Lung microvascular endothelial cell (primary cell): ENCODE results near the gene POMGNT1. TPM values are rescaled to one million over a fixed set of nuclear protein-coding genes. Genes with fewer than 3 reads are reported as not detected.
"Not testable (repeated sequence)": the region's sequence is repeated elsewhere in the genome, so short reads cannot be mapped to it uniquely, and the experiment has no call there.

Experiments used
- DNase-seq, 2 donors: peaks; one replicate each; pipeline versions ENCODE4 v3.0.0 to v3.0.0-alpha.2; 2010; ENCODE audit warnings: low read depth in 2 of 2
- total RNA-seq: library from RNA; depleted of rRNA; stranded (reverse); fragments of >200 nt; gene quantifications from 2 replicates; pipeline ENCODE4 v1.2.1, GENCODE V29; 2014

POMGNT1 gene
- 24.6 and 40.5 TPM in 2 replicates for total RNA-seq

DNA sequence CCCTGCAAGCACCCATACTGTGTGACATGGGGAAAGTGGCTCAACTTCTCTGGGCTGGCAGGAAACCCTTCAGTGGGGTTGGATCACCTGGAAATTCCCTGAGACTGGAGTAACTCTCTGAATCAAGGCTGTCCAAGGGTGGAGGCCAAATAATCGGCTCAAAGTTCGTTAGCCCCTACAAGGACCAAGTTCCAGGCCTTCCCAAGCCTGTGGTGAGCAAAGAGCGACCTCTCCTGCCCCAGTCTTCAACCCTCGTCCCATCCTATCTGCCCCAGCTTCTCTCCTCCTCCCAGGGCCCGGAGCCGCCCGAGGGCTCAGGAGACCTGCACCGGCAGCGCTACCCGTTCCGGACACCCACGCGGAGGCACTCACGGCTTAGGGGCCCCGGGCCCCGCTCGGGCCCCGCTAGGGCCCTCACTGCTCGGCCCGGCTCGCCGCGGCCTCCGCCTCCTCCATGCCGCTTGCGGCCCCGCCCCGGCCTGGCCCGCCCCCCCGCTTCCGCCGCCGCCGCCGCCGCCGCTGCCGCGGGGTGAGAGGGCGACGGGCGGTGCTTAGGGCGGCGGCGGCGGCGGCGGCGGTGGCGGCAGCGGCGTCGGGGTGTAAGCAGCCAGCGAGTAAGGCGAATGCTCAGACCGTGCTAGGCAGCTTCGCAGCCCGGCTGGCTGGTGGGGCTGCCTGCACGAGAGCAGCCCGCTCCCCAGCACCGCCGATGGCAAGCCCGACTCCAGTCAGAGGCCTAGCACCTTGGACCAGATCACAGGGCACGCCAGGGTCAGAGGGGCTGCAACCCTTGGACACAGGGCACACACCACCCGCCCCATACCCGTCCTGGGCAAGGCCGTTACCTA lies at the start of gene POMGNT1:
POMGNT1 (minus strand) TSS at position 471 of the 848 bp plus-strand sequence. CDS start 613 bp downstream, outside the sequence.
- DNase-seq, result peak; percentile 61 to 68

DNA sequence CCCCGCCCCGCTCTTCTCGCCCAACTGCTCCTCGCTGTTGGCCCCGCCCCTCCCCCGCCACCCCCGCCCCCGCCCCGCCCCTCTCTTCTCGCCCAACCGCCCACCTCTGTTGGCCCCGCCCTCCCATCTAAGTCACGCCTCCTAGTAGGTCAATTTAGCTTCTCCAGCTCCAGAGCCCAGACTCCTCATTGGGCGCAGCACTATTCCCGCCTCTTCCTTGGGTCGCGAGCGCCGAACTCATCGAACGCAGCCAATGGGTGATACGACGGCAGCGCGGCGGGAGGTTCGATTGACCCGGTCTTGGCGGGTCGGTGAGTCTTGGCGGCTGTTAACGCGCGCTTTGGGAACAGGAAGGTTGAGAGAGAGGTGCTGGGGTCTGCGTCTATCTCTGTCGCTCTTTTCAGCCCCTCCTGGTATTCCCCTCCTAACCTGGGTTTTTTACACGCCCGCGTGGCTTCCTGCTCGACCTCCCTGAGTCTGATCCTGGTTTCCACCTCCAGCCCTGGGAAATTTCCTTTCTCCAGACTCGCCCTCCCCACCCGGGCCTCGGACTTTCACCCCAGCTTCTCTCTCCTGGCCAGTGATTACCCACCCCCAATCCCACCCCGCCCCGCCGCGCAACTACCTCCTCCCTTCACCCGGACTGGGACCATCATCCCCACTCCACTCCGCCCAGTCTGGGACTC lies 49.3 kb upstream of the POMGNT1 start, which contains the start of gene RAD54L:
RAD54L (plus strand) TSS at position 328 of the 686 bp plus-strand sequence. CDS start 643 bp downstream, outside the sequence.
- DNase-seq, result peak; percentile 99

GRCh38 chr1:46246548-46247435 lies 48.6 kb upstream of the POMGNT1 start:
- peak in 1 of 2 donors; percentile 51 for DNase-seq

DNA sequence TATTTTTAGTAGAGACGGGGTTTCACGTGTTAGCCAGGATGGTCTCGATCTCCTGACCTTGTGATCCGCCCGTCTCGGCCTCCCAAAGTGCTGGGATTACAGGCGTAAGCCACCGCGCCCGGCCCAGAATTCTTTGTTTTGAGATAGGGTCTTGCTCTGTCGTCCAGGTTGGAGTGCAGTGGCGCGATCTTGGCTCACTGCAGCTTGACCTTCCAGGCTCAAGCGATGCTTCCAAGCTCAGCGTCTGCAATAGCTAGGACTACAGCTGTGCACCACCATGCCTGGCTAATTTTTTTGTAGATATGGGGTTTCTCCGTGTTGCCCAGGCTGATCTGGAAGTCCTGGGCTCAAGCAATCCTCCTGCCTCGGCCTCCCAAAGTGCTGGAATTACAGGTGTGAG lies 47.9 kb upstream of the POMGNT1 start:
- DNase-seq, result not testable (repeated sequence)

DNA sequence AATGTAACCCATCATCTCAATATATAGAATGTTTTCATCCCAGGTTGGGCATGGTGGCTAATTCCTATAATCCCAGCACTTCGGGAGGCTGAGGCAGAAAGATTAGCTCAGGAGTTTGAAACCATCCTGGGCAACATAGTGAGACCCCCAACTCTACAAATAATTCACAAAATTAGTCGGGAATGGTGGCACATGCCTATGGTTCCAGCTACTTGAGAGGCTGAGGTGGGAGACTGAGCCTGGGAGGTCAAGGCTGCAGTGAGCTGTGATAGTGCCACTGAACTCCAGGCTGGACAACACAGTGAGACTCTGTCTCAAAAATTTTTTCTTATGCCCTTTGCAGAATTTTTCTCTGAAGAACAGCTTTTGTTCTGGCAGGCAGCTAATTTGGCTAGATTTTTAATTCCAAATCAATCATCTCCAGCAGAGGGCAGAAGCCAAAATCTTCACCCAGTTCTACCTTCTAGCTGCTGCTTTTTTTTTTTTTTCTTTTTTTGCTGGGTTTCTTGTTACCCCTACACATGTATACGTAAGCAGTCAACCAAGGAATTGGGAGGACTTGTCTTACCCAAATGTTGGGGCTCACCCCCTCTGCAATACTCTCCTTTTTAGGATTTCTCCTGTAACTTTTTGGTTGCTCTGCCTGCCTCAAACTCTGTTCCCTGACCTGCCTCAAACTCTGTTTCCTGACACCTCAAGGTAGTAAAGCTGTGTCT lies 46.6 kb upstream of the POMGNT1 start:
- peak; percentile 27 to 33 for DNase-seq

DNA sequence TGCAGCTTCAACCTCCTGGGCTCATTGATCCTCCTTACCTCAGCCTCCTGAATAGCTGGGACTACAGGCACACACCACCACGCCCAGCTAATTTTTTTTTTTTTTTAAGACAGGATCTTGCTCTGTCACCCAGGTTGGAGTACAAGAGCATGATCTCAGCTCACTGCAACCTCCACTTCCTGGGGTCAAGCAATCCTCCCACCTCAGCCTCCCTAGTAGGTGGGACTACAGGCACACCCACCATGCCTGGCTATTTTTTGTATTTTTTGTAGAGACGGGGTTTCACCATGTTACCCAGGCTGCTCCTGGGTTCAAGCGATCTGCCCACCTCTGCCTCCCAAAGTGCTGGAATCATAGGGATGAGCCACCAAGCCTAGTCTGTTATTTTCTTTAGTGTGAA lies 45.6 kb upstream of the POMGNT1 start:
- DNase-seq, result not testable (repeated sequence)

DNA sequence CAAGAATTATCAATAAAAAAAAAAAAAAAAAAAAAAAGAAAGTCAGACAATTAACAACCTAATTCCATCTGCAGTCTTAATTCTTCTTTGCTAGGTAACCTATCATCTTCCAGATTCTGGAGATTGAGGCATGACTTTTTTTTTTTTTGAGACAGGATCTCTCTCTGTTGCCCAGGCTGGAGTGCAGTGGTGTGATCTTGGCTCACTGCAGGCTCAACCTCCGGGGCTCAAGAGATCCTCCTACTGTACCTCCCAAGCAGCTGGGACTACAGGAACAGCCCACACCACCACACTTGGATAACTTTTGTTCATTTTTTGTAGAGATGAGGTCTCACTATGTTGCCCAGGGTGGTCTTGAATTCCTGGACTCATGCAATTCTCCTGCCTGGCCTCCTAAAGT lies 44.7 kb upstream of the POMGNT1 start:
- DNase-seq, result no peak

DNA sequence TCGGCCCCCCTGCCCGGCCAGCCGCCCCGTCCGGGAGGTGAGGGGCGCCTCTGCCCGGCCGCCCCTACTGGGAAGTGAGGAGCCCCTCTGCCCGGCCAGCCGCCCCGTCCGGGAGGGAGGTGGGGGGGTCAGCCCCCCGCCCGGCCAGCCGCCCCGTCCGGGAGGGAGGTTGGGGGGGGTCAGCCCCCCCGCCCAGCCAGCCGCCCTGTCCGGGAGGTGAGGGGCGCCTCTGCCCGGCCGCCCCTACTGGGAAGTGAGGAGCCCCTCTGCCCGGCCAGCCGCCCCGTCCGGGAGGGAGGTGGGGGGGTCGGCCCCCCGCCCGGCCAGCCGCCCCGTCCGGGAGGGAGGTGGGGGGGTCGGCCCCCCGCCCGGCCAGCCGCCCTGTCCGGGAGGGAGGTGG lies 43.5 kb upstream of the POMGNT1 start:
- DNase-seq, result not testable (repeated sequence)

DNA sequence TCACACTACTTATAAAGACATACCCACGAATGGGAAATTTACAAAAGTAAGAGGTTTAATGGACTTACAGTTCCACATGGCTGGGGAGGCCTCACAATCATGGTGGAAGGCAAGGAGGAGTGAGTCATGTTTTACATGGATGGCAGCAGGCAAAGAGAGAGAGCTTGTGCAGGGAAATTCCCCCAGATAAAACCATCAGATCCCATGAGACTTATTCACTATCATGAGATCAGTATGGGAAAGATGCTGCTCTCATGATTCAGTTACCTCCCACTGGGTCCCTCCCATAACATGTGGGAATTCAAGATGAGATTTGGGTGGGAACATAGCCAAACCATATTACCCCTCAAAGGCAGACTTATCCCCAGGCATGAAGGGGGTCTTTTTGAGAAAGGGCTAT lies 40.6 kb upstream of the POMGNT1 start:
- not testable (repeated sequence) for DNase-seq

- no peak for DNase-seq
Measured at GRCh38 chr1:46236882-46237281, 38.6 kb upstream of the POMGNT1 start.

- not testable (repeated sequence) for DNase-seq
Measured at GRCh38 chr1:46231231-46231630, 33.0 kb upstream of the POMGNT1 start.

DNA sequence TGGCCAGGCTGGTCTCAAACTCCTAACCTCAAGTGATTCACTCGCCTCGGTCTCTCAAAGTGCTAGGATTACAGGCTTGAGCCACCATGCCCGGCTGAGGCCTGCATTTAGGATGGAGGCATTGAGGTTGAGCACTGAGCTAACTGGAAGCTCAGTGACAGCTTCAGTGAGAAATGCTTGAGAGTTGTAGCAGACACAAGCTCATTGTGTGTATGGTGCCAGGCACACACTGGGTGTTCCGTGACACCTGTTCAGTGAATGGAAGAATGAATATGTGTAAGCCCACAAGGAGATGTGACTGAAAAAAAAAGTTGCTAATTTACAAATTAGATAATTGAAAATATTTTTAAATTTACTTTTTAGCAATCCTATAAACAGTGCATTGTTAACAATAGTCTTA lies 26.7 kb upstream of the POMGNT1 start:
- no peak for DNase-seq

- DNase-seq, result peak; percentile 91 to 92
Measured at GRCh38 chr1:46223472-46223943, 25.3 kb upstream of the POMGNT1 start.

GRCh38 chr1:46223055-46223454 lies 24.8 kb upstream of the POMGNT1 start:
- DNase-seq, result not testable (repeated sequence)

- DNase-seq, result no peak
Measured at GRCh38 chr1:46221749-46222148, 23.5 kb upstream of the POMGNT1 start.

DNA sequence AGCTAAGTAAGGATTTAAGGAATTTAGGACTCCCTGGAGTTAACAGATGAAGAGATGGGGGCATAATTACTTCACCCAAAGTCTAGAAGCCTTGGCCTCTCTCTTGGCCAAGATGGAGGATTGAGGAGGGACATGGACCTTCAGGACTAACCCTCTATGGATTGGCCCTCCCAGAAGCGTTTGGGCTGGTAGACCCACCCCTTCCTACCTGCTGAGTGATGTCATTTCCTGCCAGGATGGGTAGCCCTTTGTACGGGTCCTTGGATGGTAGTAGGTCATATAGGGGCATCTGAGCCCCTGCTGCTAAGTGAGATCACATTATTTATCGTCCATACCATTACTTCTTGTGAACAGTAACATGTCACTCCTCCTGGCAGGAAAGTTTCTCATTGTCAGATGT lies 22.6 kb upstream of the POMGNT1 start:
- DNase-seq, result no peak

DNA sequence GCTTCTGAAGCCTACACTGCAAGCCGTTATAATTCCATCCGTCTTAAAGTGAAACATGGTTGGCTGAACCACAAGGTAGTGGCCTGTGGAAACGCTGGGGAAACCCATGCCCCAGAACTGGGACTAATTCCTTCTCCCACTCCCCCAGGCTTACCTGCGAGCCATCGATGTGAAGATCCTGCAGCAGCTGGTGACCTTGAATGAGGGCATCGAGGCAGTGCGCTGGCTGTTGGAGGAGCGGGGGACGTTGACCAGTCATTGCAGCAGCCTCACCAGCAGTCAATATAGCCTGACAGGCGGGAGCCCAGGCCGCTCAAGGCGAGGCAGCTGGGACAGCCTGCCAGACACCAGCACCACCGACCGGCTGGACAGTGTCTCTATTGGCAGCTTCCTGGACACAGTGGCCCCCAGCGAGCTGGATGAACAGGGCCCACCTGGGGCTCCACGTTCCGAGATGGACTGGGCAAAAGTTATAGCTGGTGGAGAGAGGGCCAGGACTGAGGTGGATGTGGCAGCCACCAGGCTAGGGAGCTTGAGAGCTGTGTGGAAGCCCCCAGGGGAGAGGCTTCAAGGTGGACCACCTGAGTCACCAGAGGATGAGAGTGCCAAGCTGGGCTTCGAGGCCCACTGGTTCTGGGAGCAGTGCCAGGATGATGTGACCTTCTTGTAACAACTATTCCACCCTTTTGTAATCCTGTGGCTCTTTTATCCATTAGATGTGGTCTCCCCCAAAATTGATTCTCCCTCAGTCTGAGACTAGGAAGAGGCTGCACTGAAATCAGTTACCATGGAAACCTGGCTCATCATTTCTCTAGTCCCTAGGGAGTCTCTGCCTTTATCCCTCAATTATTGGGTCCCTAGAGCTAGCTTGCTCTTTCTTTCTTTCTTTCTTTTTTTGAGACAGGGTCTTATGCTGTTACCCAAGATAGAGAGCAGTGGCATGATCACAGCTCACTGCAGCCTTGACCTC lies 21.6 kb upstream of the POMGNT1 start:
- DNase-seq, result no peak

DNA sequence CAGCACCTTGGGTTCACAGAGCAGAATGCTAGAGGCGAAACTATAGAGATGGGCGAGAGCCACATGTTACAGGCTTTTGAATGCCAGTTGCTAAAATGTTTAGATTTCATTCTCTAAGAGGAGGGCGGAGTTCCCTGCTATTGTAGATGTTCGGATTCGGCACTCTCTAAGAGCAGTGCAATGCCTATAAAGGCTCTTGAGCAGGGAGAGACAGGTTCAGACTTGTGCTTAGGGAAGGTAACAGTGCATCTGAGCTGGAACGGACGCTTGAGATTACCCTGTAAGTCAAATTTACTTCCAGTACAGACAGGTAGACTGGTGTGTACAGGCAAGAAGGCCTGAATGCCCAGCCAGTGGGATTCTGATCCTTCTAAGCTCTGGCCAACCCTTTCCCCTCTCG lies 20.2 kb upstream of the POMGNT1 start:
- no peak for DNase-seq

DNA sequence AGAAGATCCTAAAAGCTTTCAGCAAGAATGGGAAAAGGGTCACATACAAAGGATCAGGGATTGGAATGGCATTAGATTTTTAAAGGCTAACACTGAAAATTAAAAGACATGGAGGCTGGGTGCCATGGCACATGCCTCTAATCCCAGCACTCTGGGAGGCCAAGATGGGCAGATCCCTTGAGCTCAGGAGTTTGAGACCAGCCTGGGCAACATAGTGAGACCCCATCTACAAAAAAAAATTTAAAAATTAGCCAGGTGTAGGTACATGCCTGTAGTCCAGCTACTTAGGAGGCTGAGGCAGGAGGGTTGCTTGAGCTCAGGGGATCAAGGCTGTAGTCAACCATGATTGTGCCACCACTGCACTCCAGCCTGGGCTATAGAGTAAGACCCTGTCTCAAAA lies 17.3 kb upstream of the POMGNT1 start:
- no peak for DNase-seq

DNA sequence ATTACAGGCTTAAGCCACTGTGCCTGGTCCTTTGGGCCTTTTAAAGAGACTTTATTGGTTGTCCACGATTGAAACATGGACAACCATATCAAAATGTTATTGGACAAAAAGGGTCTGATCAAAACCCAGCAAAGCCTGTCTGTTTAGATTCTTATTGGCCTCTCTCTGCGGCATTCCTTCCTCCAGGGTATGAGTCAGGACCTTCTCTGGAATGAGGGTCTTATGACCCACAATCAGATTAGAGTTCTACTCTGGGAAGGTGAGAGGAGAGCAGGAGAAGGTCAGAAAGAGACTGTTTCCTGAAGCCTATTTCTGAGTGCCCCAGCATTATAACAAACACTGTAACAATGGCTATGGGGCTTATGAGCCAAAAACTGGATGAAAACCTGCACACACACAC lies 12.8 kb upstream of the POMGNT1 start:
- peak in 1 of 2 donors; percentile 24 for DNase-seq
